SK-N-SH treated with all-trans-retinoic acid at 6 μM for 48 hours (cell line): ENCODE measurements around the gene ZNF805.

Experiments used
- ATAC-seq: fragments of 200-7000 bp; cut with Tn5 transposase; 3 replicates; pipeline ENCODE4 v1.9.1; 2020; ENCODE audit warnings: mild to moderate bottlenecking, moderate library complexity
- ARNTL ChIP-seq: fragments of 450-650 bp; formaldehyde crosslinking; IDR thresholded peaks from 2 replicates; pipeline ENCODE4 v1.5.0; 2020; ENCODE audit warnings: low read depth, mild to moderate bottlenecking, moderate library complexity, borderline replicate concordance
- BACH2 ChIP-seq: fragments of 250-450 bp; sonication (Bioruptor Pico); IDR thresholded peaks from 2 replicates; pipeline ENCODE4 v1.9.0; 2021; ENCODE audit warnings: mild to moderate bottlenecking, borderline replicate concordance
- CSDC2 ChIP-seq: fragments of 250-450 bp; sonication (Bioruptor Pico); IDR thresholded peaks from 2 replicates; pipeline ENCODE4 v1.5.0; 2020; ENCODE audit warnings: mild to moderate bottlenecking, moderate library complexity
- CSRNP3 ChIP-seq: fragments of 250-450 bp; sonication (Bioruptor Pico); IDR thresholded peaks from 2 replicates; pipeline ENCODE4 v1.5.1; 2021; ENCODE audit warnings: mild to moderate bottlenecking, moderate library complexity
- GLIS3 ChIP-seq: fragments of 250-450 bp; sonication (Bioruptor Pico); IDR thresholded peaks from 2 replicates; pipeline ENCODE4 v1.5.0; 2020; ENCODE audit warnings: mild to moderate bottlenecking, moderate library complexity
- OSR1 ChIP-seq: fragments of 250-450 bp; sonication (Bioruptor Pico); IDR thresholded peaks from 2 replicates; pipeline ENCODE4 v1.8.0; 2022; ENCODE audit warnings: moderate library complexity, mild to moderate bottlenecking, inconsistent platforms
- PATZ1 ChIP-seq: fragments of 250-450 bp; sonication (Bioruptor Pico); IDR thresholded peaks from 2 replicates; pipeline ENCODE4 v1.8.0; 2020; ENCODE audit warnings: mild to moderate bottlenecking, moderate library complexity, borderline replicate concordance
- PPARA ChIP-seq: fragments of 250-450 bp; sonication (Bioruptor Pico); IDR thresholded peaks from 2 replicates; pipeline ENCODE4 v1.5.0; 2020; ENCODE audit warnings: mild to moderate bottlenecking, borderline replicate concordance
- RARB ChIP-seq: fragments of 250-450 bp; sonication (Bioruptor Pico); IDR thresholded peaks from 2 replicates; pipeline ENCODE4 v1.8.0; 2021; ENCODE audit warnings: mild to moderate bottlenecking, moderate library complexity
- SNAI2 ChIP-seq: fragments of 250-450 bp; sonication (Bioruptor Pico); IDR thresholded peaks from 2 replicates; pipeline ENCODE4 v1.5.0; 2020; ENCODE audit warnings: mild to moderate bottlenecking, moderate library complexity
- TCF4 ChIP-seq: fragments of 250-450 bp; sonication (Bioruptor Pico); IDR thresholded peaks from 2 replicates; pipeline ENCODE4 v1.8.0; 2021; ENCODE audit warnings: mild to moderate bottlenecking, moderate library complexity, borderline replicate concordance
- TSHZ2 ChIP-seq: fragments of 250-450 bp; sonication (Bioruptor Pico); IDR thresholded peaks from 2 replicates; pipeline ENCODE4 v1.5.0; 2020; ENCODE audit warnings: mild to moderate bottlenecking, moderate library complexity
- ZC3H10 ChIP-seq: fragments of 250-450 bp; sonication (Bioruptor Pico); IDR thresholded peaks from 2 replicates; pipeline ENCODE4 v1.5.1; 2021; ENCODE audit warnings: mild to moderate bottlenecking, moderate library complexity
- ZFP3 ChIP-seq: fragments of 250-450 bp; sonication (Bioruptor Pico); IDR thresholded peaks from 2 replicates; pipeline ENCODE4 v1.5.0; 2020; ENCODE audit warnings: mild to moderate bottlenecking, moderate library complexity
- ZFP30 ChIP-seq: fragments of 450-650 bp; formaldehyde crosslinking; IDR thresholded peaks from 2 replicates; pipeline ENCODE4 v1.5.0; 2022; ENCODE audit warnings: mild to moderate bottlenecking, moderate library complexity
- ZNF565 ChIP-seq: fragments of 450-650 bp; formaldehyde crosslinking; conservative IDR thresholded peaks from 2 replicates; pipeline ENCODE4 v1.5.0; 2020; ENCODE audit warnings: low read depth, mild to moderate bottlenecking, moderate library complexity
- ZNF70 ChIP-seq: fragments of 450-650 bp; formaldehyde crosslinking; IDR thresholded peaks from 2 replicates; pipeline ENCODE4 v1.5.0; 2020; ENCODE audit warnings: mild to moderate bottlenecking, moderate library complexity
- ZNF8 ChIP-seq: fragments of 450-650 bp; formaldehyde crosslinking; IDR thresholded peaks from 2 replicates; pipeline ENCODE4 v1.5.0; 2020; ENCODE audit warnings: mild to moderate bottlenecking, moderate library complexity
- TF ChIP-seq, protein P1 (sequence below): fragments of 250-450 bp; sonication (Bioruptor Pico); IDR thresholded peaks from 2 replicates; pipeline ENCODE4 v1.8.0; 2021; ENCODE audit warnings: low read depth, mild to moderate bottlenecking, moderate library complexity, borderline replicate concordance

The ZNF805 gene

GRCh38 chr19:57282011-57282643 is 41.7 kb downstream of the ZNF805 start:
- no peak for ATAC-seq
- TF ChIP-seq ZFP30 (CRISPR knock-in tag): no peak

DNA sequence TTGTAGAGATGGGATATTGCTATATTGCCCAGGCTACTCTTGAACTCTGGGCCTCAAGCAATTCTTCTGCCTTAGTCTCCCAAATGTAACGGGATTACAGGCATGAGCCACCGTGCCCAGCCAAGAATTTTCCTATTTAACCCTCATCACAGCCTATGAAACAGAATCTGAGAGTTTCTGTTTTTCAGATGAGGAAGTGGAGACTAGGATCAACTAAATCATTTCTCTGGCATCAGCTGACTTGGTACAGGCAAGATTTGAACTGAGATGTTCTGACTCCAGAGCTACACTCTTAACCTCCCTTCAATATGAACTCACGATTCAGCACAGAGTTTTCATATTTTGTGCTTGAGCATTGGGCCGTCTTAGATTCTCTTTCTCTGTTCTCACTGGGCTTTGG is 47.9 kb downstream of the ZNF805 start:
- ATAC-seq: no peak
- no peak for TF ChIP-seq ZNF8 (CRISPR knock-in tag)
- no peak for TF ChIP-seq TSHZ2 (CRISPR knock-in tag)
- TF ChIP-seq ZNF70 (CRISPR knock-in tag): no peak
- no peak for TF ChIP-seq CSDC2 (CRISPR knock-in tag)
- no peak for TF ChIP-seq ARNTL (CRISPR knock-in tag)
- TF ChIP-seq CSRNP3: no peak
- no peak for TF ChIP-seq PATZ1 (CRISPR knock-in tag)
- no peak for TF ChIP-seq ZNF565 (CRISPR knock-in tag)
- no peak for TF ChIP-seq SNAI2 (CRISPR knock-in tag)
- TF ChIP-seq, all 23 proteins: peak for 0

DNA sequence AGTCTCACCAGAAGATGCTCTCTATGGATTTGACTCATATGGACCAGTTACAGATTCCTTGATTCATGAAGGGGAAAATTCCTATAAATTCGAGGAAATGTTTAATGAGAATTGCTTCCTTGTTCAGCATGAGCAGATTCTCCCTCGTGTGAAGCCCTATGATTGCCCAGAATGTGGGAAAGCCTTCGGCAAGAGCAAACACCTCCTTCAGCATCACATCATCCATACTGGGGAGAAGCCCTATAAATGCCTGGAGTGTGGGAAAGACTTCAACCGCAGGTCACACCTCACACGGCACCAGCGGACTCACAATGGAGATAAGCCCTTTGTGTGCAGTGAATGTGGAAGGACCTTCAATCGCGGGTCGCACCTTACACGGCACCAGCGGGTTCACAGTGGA is 50.5 kb downstream of the ZNF805 start:
- no peak for TF ChIP-seq GLIS3 (CRISPR knock-in tag)
- TF ChIP-seq RARB (CRISPR knock-in tag): no peak
- no peak for TF ChIP-seq TSHZ2 (CRISPR knock-in tag)
- no peak for TF ChIP-seq ZNF70 (CRISPR knock-in tag)
- TF ChIP-seq ZNF8 (CRISPR knock-in tag): no peak
- TF ChIP-seq PPARA: no peak
- no peak for TF ChIP-seq ZFP3 (CRISPR knock-in tag)
- TF ChIP-seq ZC3H10 (CRISPR knock-in tag): no peak
- TF ChIP-seq TCF4: no peak
- TF ChIP-seq ARNTL (CRISPR knock-in tag): no peak
- no peak for TF ChIP-seq ZFP30 (CRISPR knock-in tag)
- ATAC-seq: no peak

DNA sequence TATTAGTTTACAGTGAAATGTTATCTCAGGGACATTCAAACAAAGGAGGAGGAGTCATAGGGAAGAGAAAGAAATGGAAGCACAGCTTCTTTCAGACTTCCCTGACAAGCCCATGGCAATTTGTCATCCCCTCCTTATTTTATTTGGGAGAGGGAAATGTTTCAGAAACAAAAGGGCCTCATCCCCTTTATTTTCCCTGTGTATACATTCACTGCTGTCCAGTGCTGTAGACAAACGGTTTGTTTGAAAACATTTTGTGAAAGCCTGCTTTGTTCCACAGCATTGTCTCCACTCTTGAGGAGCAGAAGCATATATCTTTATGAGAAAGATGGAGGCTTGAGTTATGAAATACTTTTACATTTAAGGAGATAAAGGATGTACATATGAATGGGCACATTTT is 52.1 kb downstream of the ZNF805 start:
- no peak for ATAC-seq
- TF ChIP-seq ZNF8 (CRISPR knock-in tag) (no peak), ZNF565 (CRISPR knock-in tag) (no peak), TCF4 (no peak), RARB (CRISPR knock-in tag) (no peak), ZNF70 (CRISPR knock-in tag) (no peak), ARNTL (CRISPR knock-in tag) (no peak), BACH2 (CRISPR knock-in tag) (no peak), ZFP3 (CRISPR knock-in tag) (no peak), GLIS3 (CRISPR knock-in tag) (no peak), OSR1 (no peak)
- TF ChIP-seq, protein P1, sequence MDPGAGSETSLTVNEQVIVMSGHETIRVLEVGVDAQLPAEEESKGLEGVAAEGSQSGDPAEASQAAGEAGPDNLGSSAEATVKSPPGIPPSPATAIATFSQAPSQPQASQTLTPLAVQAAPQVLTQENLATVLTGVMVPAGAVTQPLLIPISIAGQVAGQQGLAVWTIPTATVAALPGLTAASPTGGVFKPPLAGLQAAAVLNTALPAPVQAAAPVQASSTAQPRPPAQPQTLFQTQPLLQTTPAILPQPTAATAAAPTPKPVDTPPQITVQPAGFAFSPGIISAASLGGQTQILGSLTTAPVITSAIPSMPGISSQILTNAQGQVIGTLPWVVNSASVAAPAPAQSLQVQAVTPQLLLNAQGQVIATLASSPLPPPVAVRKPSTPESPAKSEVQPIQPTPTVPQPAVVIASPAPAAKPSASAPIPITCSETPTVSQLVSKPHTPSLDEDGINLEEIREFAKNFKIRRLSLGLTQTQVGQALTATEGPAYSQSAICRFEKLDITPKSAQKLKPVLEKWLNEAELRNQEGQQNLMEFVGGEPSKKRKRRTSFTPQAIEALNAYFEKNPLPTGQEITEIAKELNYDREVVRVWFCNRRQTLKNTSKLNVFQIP (CRISPR knock-in tag): no peak
